RWPE2 (cell line): ENCODE data around the gene VANGL1.
"Not testable (repeated sequence)": the region's sequence is repeated elsewhere in the genome, so short reads cannot be mapped to it uniquely, and the experiment has no call there.

Source experiments
- ATAC-seq: fragments of 200-7000 bp; cut with Tn5 transposase; 3 replicates; pipeline ENCODE4 v1.9.1; 2021; ENCODE audit warnings: low read depth
- DNase-seq: peaks from one replicate; pipeline ENCODE4 v3.0.0-alpha.2; 2020; ENCODE audit warnings: low spot score
- H3K27ac ChIP-seq: fragments of 450-650 bp; 2 replicates; pipeline ENCODE4 v1.5.1; 2017; ENCODE audit warnings: mild to moderate bottlenecking; ENCODE audit not compliant: poor library complexity, severe bottlenecking
- H3K27me3 ChIP-seq: fragments of 250-450 bp; sonication (Bioruptor Pico); 2 replicates; pipeline ENCODE4 v1.5.1; 2021; ENCODE audit warnings: mild to moderate bottlenecking, moderate library complexity; ENCODE audit not compliant: insufficient read depth, poor library complexity, severe bottlenecking
- H3K36me3 ChIP-seq: fragments of 250-450 bp; sonication (Bioruptor Pico); 2 replicates; pipeline ENCODE4 v1.5.1; 2020; ENCODE audit warnings: low read depth, mild to moderate bottlenecking, moderate library complexity
- H3K4me1 ChIP-seq: fragments of 250-450 bp; sonication (Bioruptor Pico); 2 replicates; pipeline ENCODE4 v1.5.1; 2021; ENCODE audit warnings: mild to moderate bottlenecking, moderate library complexity; ENCODE audit not compliant: insufficient read depth, poor library complexity, severe bottlenecking
- H3K4me3 ChIP-seq: fragments of 250-450 bp; sonication (Bioruptor Pico); 2 replicates; pipeline ENCODE4 v1.5.1; 2021; ENCODE audit warnings: mild to moderate bottlenecking, moderate library complexity; ENCODE audit not compliant: severe bottlenecking
- H3K9me3 ChIP-seq: fragments of 250-450 bp; sonication (Bioruptor Pico); 2 replicates; pipeline ENCODE4 v1.5.1; 2021; ENCODE audit warnings: mild to moderate bottlenecking, moderate library complexity; ENCODE audit not compliant: severe bottlenecking
- CTCF ChIP-seq: fragments of 450-650 bp; IDR thresholded peaks from one replicate; pipeline ENCODE4 v1.5.1; 2017; ENCODE audit warnings: mild to moderate bottlenecking, moderate library complexity; ENCODE audit not compliant: poor library complexity, severe bottlenecking

The VANGL1 gene

GRCh38 chr1:115630342-115630741, 11.4 kb upstream of the VANGL1 start:
- DNase-seq, result no peak
- no peak for ATAC-seq
- Histone ChIP-seq H3K36me3 (no peaks in the 10 kb centered on the region), H3K27me3 (no peaks in the 10 kb centered on the region), H3K4me1 (no peaks in the 10 kb centered on the region), H3K4me3 (no peak overlapping the region), H3K27ac (no peak overlapping the region), H3K9me3 (no peaks in the 10 kb centered on the region)
- no peak for TF ChIP-seq CTCF

- TF ChIP-seq CTCF, result no peak
- ATAC-seq, result no peak
- no peaks in the 10 kb centered on the region for H3K9me3 ChIP-seq
- no peak for DNase-seq
- H3K4me1 ChIP-seq, result no peaks in the 10 kb centered on the region
- no peak overlapping the region for H3K27ac ChIP-seq
- no peak overlapping the region for H3K4me3 ChIP-seq
- H3K36me3 ChIP-seq, result no peaks in the 10 kb centered on the region
- H3K27me3 ChIP-seq, result no peaks in the 10 kb centered on the region
Observed at GRCh38 chr1:115632251-115633026, 9.3 kb upstream of the VANGL1 start.

GRCh38 chr1:115633606-115634005, 8.2 kb upstream of the VANGL1 start:
- not testable (repeated sequence) for DNase-seq, H3K4me3 ChIP-seq, H3K27ac ChIP-seq, H3K36me3 ChIP-seq, H3K4me1 ChIP-seq, ATAC-seq, H3K9me3 ChIP-seq, H3K27me3 ChIP-seq

- not testable (repeated sequence) for ATAC-seq, DNase-seq, H3K27ac ChIP-seq, H3K27me3 ChIP-seq, H3K36me3 ChIP-seq, H3K9me3 ChIP-seq, H3K4me1 ChIP-seq, H3K4me3 ChIP-seq
Observed at GRCh38 chr1:115637247-115637646, 4.5 kb upstream of the VANGL1 start.

- H3K27ac ChIP-seq, result no peak overlapping the region
- peaks cover 9% of the 10 kb centered on the region for H3K4me1 ChIP-seq
- no peak for ATAC-seq
- no peaks in the 10 kb centered on the region for H3K9me3 ChIP-seq
- DNase-seq, result no peak
- no peak for TF ChIP-seq CTCF
- H3K4me3 ChIP-seq, result no peak overlapping the region
- no peaks in the 10 kb centered on the region for H3K27me3 ChIP-seq
- H3K36me3 ChIP-seq, result 0 out of 2 replicates have a peak, but pooled peaks cover 10% of the 10 kb centered on the region
Observed at GRCh38 chr1:115640384-115640783, 1.4 kb upstream of the VANGL1 start.
